ENCODE results near the gene DOK5.
"Not testable (repeated sequence)": the region's sequence is repeated elsewhere in the genome, so short reads cannot be mapped to it uniquely, and the experiment has no call there.

Gene DOK5

DNA sequence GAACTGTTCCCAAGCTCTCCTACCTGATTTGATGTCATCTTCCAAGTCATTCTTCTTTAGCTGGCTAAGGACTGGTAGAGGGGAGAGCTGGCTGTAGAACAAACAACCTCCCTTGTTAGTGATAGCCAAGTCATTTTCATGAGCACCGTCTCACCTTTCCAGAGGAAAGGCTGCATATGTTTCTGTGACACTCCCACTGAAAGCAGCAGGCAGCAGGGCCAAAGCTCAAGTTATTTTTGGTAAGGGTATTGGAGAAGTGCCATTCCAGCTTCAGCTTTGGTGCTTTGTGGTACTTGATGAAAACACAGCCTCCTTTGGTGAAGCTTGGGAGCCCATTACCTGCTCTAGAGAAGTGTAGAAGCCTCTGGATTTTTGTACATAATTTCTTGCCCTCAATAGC lies 5.4 kb upstream of the DOK5 start:
- DNase-seq (ENCODE audit: low read depth in 2 of 3, low spot score in 1 of 3), result no peak

DNA sequence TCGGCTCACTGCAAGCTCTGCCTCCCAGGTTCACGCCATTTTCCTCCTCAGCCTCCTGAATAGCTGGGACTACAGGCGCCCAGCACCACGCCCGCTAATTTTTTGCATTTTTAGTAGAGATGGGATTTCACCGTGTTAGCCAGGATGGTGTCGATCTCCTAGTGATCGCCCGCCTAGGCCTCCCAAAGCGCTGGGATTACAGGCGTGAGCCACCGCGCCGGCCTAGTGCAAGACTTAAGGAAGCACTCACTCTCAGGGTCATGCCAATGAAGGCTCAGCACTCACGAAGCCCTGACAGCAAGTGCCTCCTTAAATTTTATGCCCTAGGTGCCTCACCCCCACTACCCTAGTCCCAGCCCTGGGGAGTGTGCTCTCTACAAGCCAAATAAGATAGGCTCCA lies 4.7 kb upstream of the DOK5 start:
- DNase-seq (ENCODE audit: low read depth in 2 of 3, low spot score in 1 of 3), result no peak

DNA sequence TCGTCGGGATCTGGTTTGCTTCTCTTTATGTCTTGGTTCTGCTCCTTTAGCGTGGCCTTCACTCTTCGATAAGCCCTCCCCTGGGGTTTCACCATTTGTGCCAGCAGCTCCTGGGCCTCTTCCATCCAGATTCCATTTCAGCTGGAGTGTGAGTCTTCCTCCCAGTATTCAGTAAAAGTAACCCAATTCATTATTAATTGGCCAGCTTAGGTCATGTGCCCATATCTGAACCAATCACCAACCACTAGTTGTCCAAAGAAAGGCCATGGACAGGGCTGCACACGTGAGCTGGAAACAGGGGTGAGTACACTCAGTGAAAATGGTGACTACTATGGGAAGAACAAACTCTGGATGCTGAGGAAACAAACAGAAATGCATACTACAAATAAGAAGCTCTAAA lies 2.8 kb upstream of the DOK5 start:
- no peak for DNase-seq (ENCODE audit: low read depth in 2 of 3, low spot score in 1 of 3)

DNA sequence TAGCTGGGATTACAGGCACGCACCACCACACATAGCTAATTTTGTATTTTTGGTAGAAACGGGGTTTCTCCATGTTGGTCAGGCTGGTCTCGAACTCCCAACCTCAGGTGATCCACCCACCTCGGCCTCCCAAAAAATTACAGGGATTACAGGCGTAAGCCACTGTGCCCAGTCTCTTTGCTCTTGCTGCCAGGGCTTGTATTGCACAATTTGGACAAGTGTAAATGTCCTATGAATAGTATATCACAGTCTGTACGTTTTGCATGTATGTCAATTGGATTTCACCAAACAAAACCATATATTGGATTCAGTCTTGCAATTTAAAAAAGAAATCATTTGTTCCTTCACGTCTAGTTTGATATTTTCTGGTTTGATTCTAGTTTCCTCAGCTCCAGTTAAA lies 2.1 kb upstream of the DOK5 start:
- no peak for DNase-seq (ENCODE audit: low read depth in 2 of 3, low spot score in 1 of 3)

DNA sequence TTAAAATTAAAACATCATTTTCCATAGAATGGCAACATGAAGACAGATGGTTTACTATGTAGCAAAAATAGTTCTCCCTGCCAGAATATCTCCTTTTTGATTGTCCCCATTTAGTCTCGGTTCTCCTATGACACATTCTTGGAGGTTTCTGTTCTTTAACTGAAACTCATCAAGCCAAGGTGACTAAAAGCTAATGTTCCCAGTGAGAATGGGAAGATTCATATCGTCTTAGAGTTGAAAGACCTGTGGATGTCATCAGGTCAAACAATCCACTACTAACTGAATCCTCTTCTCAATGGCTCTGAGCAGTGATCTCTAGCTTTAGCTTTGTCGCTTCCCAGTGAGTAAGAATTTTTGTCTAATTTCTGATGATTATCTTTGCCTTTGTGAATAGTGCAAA lies 1.3 kb upstream of the DOK5 start:
- no peak for DNase-seq (ENCODE audit: low read depth in 2 of 3, low spot score in 1 of 3)

DNA sequence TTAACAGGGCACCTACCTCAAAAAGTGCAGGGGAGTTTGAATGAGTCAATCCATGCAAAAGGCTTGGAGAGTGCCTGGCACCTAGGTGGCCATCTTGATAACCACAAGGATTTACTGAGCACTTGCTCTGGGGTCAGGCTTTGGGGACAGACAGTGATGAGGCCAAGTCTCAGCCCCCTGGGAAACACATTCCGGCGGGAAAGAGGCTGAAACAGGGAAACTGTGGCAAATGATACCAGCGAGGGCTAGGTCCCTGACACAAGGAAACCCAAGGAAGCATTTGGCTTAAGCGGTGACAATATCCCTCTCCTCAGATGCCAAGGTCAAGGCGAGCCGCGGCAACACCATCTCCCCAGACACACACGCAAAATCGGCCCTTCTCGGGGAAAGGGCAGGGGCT lies 527 bp upstream of the DOK5 start:
- no peak for DNase-seq (ENCODE audit: low read depth in 2 of 3, low spot score in 1 of 3)

DNA sequence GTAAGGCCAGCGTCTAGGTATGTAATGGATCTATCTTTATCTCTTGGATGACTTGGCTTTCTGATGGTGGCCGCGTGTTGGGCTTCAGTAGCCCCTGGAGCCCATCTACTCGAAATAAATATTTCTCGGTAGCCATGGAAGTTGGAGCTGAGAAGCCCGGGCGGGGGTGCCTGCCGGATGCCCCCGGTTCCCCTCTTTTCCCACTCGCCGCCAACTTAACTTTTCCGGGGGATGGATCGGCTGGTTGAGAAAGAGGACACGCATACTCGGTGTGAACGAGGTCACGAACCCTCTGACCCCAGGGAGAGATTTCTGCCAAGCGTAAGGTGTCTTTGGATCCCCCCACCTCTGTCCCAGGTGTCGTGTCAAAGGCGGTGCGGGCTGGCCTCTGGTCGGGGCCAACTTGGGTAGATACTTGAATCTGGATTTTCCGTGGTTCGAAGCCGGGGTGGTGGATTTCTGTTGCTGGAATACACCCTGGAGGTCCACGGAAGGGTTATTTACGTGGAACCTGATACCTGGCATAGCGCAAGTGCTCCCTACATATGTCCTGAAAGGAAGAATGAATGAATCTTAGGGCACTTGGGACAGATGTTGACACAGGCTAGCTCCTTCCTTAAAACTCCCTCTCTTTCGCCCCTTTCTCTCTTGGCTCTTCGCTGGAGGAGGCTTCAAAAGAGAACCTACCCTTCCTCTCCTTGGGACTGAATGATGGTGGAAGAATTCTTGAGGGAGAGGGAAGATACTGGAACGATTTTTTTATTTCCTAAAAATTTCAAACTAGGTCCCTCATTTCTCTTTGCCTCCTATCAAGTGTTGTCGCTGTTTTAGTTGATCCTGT lies 996 bp downstream of the DOK5 start:
- no peak for DNase-seq (ENCODE audit: low read depth in 2 of 3, low spot score in 1 of 3)

DNA sequence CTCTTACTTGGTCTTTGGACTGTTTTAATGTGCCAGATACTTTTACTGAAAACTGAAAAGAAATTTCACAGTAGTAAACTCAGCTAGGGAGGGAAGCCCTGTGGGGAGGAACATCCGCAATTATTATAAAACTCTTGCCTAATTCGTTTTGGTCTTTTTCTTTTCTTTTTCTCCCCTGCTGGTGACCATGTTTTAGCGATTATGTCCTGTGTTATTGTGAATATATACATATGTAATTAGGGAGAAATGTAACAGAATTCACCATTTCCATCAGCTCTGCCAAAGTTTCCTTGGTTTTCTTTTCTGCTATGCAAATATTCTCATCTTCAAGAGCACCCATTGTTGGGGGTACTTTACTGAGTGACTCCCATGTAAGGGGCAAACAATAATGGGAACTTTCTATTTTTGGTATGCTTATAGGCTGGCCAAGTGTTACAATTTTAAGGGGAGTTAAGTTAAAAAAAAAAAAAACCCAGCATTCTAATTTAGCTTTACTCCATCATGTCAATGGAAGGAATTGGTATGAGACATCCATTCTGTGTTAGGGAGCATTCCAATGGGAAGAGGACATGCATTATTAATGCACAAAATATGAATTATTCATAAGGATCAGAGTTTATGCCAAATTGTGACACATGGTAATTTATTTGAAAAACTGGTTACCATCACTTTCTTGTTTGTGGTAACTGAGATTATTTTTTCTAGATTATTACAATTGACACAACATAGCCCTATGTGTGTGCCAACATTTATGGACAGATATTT lies 2.0 kb downstream of the DOK5 start:
- DNase-seq (ENCODE audit: low read depth in 2 of 3, low spot score in 1 of 3), result no peak

DNA sequence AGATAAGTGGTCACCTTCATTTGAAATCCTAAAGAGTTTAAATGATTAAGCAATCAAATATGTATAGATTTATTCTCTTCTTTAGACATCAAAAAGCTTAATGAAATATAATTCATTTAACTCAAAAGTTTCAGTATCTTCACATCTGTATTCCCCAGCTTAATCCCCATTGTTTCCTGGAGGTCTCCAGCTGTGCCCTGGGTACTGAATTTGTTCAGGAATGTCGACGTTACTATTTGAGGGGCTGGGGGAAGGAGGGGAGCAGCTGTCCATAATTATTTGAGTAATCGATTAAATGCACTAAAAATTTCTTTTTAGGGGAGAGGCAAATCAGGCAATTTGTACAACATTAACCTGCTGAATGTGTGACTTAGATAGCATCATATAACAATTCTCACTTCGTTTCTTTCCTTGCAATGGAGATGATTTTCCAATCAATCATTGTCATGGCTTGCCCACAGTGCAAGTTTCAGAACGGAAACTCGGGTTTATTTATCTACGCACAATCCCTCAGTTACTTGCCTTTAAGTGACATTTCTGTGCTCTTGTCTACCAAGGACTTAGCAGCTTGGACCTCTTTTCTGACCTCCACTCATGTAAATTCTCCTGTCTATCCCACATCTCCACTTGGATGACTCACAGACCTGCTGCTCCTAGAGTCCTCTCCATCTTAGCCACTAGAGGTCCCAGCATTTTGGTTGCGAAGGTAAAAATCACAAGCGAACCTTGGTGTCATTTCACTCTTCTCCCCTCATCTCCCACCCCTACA lies 3.9 kb downstream of the DOK5 start:
- DNase-seq (ENCODE audit: low read depth in 2 of 3, low spot score in 1 of 3), result no peak

DNA sequence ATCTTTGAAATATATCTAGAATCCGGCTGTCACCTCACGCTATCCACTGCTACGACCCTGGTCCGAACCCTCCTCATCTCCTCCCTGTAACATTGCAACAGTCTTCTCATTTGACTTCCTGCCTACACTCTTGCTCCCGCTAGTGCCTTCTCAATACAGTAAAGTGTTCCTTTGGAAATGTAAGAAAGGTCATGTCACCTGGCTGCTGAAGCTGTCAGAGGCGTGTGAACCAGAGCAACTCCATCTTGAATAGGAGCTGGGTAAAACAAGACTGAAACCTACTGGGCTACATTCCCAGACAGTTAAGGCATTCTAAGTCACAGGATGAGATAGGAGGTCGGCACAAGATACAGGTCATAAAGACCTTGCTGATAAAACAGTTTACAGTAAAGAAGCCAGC lies 4.5 kb downstream of the DOK5 start:
- not testable (repeated sequence) for DNase-seq (ENCODE audit: low read depth in 2 of 3, low spot score in 1 of 3)

DNA sequence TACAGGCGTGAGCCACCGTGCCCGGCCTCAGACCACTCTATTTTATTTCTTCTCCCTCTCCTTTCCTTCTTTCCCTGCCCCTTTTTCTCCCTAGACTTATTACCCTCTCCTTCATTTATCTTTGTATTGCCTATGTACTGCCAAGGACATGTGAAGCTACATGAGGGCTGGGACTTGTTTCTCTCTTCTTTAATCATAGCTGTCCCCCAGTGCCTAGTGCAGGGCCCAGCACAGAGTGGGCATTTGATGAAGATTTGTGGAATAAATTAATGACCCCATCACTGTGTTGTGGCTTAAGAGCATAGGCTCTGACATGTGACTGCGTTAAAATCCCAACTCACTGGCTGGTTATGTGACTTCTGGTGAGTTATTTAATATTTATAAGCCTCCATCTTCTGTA lies 6.0 kb downstream of the DOK5 start:
- DNase-seq (ENCODE audit: low read depth in 2 of 3, low spot score in 1 of 3), result no peak

DNA sequence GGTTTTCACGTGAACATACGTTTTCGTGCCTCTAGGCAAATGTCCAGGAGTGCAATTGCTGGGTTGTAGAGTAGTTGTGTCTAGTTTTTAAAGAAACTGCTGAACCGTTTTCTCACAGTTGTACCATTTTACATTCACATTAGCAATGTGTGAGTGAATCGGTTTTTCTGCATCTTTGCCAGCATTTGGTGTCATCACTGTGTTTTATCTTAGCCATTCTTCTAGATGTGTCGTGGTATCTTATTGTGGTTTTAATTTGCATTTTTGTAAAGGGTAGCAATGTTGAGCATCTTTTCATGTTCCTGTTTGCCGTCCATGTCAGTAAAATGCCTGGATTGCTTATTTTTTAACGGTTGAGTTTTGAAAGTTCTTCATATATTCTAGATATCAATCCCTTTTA lies 10.2 kb downstream of the DOK5 start:
- no peak for DNase-seq (ENCODE audit: low read depth in 2 of 3, low spot score in 1 of 3)

DNA sequence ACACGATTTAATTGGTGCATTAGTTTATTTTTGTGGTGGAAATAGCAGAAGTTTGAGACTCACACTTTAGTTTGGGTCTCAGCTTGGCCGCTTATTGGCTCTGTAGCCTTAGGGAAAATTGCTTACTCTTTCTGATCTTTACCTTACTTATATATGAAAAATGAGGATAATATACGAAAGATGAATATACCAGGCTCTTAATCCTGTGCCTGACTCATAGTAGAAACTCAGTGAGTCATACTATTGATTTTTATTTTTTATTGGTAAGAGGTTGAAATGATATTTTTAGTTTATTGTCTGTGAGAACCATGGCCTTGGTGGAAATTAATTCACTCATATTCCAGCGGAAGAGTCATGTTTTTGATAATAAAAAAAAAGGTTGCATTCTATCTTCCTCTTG lies 11.2 kb downstream of the DOK5 start:
- DNase-seq (ENCODE audit: low read depth in 2 of 3, low spot score in 1 of 3), result no peak

DNA sequence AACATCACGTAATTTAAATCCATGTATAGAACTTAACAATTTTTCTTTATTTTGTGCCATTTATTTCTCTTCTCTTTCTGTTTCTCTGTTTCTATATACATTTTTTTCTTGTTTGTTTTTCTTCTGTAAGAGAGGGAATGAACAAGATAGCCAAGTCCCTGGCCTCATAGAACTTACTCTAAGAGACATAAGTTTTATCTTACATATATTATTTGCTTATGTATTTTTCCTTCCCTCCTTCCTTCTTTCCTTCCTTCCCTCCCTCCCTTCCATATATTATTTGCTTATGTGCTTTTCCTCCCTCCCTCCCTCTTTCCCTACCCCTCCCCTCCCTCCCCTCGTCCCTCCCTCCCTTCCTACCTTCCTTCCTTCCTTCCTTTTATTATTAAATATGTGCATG lies 13.0 kb downstream of the DOK5 start:
- DNase-seq (ENCODE audit: low read depth in 2 of 3, low spot score in 1 of 3), result no peak

DNA sequence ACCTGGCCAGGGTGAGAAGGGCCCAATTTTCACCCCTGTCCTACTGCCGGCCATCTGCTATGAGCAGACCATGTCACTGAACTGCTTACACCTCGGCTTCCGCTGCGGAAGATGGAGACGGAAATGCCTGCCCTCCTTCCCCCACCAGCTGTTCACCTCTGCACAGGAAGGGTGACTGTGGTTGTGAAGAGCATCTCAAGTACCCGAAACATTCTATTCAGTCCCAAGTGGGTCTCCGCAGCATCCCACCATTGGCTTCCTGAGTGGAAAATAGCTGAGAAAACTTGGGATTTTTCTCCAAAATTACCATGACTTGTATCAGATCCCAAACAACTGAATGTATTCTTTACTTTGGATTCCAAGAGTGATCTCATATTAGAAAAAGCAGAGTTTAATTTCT lies 16.1 kb downstream of the DOK5 start:
- DNase-seq (ENCODE audit: low read depth in 2 of 3, low spot score in 1 of 3), result no peak

DNA sequence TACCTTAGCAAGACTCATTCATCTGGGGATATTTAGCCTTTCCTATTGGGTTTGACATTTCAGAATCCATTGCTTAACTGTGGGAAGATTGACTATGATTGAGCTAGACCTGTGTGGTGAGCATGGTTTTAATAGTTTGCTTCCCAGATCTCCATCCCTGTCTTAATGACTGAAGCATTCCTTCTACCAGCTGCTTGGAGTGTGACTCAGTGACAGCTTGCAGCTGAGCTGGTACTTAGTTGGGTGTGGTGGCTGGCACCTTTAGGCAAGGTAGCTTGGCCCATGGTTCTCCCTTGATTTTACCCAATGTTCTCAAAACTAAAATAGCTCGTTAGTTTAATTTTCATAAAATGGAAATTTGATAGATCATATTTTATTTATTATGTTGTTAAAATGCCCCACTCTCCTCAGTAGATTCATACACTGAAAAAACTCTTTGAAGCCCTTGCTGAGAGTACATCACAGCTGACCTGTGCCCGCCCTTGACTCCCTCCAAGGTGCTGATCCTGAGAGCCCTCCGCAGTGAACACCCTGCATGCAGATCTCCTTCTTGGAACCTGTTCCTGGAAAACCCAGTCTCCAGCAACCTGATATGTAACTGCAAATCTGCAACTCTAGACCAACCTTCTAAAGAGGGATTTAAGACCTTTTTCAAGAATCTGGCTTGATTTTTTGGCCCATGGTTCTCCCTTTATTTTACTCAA lies 19.1 kb downstream of the DOK5 start:
- DNase-seq (ENCODE audit: low read depth in 2 of 3, low spot score in 1 of 3), result no peak

DNA sequence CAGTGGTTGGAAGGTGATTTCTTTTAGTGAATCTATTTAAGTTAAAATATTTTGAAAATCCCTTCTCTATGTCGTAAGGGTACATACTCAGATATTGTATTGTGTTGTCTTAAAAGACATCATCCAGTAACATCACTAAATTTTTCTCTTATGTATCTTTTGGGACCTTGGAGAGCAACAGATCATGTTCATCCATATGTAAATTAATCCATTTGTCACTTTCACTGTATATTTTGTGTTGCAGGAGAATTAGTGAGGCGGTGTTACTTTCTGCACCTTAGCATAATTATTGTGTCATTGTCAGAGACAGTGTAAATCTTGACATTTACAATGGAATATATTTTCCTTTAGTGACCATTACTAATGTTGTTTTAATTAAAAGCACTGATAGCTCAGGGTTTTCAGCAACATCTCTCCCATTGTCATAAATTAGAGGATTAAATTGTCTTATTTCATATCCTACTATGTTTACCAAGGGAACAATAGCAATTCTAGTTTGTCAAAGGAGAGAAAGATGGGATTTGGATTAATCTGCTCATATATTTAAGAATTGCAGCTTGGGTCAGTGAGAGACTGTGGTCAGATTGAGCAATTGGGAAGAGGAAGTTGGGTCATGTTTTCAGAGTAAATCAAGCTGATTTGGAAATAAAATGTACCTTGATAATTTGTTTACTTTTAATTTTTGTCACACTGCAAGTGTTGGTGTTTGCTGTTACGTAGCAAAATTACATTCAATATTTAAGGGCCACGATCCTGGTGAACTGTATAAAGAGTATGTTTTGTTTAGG lies 22.7 kb downstream of the DOK5 start:
- DNase-seq (ENCODE audit: low read depth in 2 of 3, low spot score in 1 of 3), result no peak

DNA sequence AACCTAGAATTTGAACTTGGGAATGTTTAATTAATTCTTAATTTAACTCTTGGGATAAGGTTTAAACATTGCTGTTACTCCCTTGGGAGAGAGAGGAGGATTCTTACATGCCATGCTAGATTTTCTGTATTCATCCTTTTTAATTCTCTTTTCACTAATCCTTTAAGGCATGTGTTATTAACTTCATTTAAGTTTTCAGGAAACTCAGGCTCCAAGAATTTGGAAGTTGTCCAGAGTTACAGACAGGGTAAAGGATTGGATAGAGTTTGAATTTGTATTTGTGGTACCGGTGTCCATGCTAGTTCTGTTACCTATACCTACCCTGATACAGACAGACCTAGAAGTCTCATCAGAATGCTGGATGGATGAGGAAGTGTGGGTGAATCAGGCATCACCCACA lies 23.7 kb downstream of the DOK5 start:
- no peak for DNase-seq (ENCODE audit: low read depth in 2 of 3, low spot score in 1 of 3)

DNA sequence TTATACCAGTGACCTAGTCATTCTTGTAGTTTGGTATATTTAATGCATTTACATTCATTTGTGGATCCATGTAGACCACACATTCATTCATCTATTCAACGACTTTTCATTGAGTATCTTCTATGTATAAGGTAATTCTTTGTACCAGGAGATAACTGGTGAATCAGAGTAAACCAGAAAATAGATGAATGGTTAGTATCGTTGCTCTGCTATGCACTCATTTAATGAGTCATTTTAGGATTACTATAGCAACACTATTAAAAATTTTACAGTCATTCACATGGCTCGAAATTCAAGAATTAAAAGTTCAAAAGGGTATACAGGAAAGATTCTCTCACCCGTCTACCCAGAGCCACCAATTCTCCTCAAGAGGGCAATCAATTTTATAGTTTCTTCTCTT lies 26.8 kb downstream of the DOK5 start:
- DNase-seq (ENCODE audit: low read depth in 2 of 3, low spot score in 1 of 3), result no peak

DNA sequence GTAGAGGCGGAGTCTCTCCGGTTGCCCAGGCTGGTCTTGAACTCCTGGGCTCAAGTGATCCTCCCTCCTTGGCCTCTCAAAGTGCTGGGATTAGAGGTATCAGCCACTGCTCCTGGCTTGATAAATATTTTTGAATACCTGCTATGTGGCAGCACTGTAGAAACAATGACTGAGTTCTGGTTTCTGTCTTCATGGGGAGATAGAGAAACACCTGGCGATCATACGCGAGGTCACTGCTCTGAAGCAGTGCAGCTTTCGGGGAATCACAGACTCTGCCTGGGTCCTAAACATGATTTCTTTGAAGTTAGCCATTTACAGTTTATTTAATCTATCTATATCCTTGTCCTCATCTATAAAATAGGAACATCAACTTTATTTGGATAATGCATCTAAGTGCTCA lies 31.2 kb downstream of the DOK5 start:
- DNase-seq (ENCODE audit: low read depth in 2 of 3, low spot score in 1 of 3), result no peak
